WTC11 (cell line): ENCODE data around the gene LRRC72. TPM values are rescaled to one million over a fixed set of nuclear protein-coding genes. Genes with fewer than 3 reads are reported as not detected.

Experiments
- ATAC-seq: fragments of 200-7000 bp; cut with Tn5 transposase; 2 replicates; pipeline ENCODE4 v1.10.0; 2021; ENCODE audit warnings: mild to moderate bottlenecking, moderate library complexity
- CTCF ChIA-PET: fragments of 300-600 bp; sonication (Branson Sonifier 250); formaldehyde crosslinking; loops from one replicate; lab custom pipeline; 2021; ENCODE audit warnings: antibody characterized with exemption; lab: Charles Lee
- POLR2A ChIA-PET: fragments of 350-600 bp; sonication (Branson Sonifier 250); formaldehyde crosslinking; loops from one replicate; lab custom pipeline; 2021; ENCODE audit warnings: antibody characterized with exemption; lab: Charles Lee
- DNase-seq: peaks from one replicate; pipeline ENCODE4 v3.0.0; 2021; ENCODE audit warnings: low spot score
- H3K27ac Mint-ChIP-seq: 2 replicates; pipeline ENCODE4 v1.8.0; 2021; ENCODE audit warnings: mixed read lengths
- H3K27me3 Mint-ChIP-seq: 2 replicates; pipeline ENCODE4 v1.8.0; 2021; ENCODE audit warnings: low read depth, mild to moderate bottlenecking, moderate library complexity, mixed read lengths
- H3K36me3 Mint-ChIP-seq: 2 replicates; pipeline ENCODE4 v1.8.0; 2021; ENCODE audit warnings: mixed read lengths
- H3K4me1 Mint-ChIP-seq: 2 replicates; pipeline ENCODE4 v1.8.0; 2022; ENCODE audit warnings: mixed read lengths
- H3K4me3 Mint-ChIP-seq: 2 replicates; pipeline ENCODE4 v1.8.0; 2021; ENCODE audit warnings: mild to moderate bottlenecking, moderate library complexity, mixed read lengths
- H3K9me3 Mint-ChIP-seq: 2 replicates; pipeline ENCODE4 v1.8.0; 2021; ENCODE audit warnings: mixed read lengths
- ATF1 ChIP-seq: sonication (generic); formaldehyde crosslinking; IDR thresholded peaks from 2 replicates; pipeline ENCODE4 v1.8.1; 2023; ENCODE audit warnings: mild to moderate bottlenecking, moderate library complexity, missing genetic modification reagents
- ATF2 ChIP-seq: sonication (generic); formaldehyde crosslinking; IDR thresholded peaks from 2 replicates; pipeline ENCODE4 v1.8.1; 2022; ENCODE audit warnings: low read depth, missing genetic modification reagents, borderline replicate concordance
- CBFB ChIP-seq: sonication (generic); formaldehyde crosslinking; IDR thresholded peaks from 2 replicates; pipeline ENCODE4 v1.8.1; 2022; ENCODE audit warnings: mild to moderate bottlenecking, low read depth, missing genetic modification reagents
- ETV6 ChIP-seq: sonication (generic); formaldehyde crosslinking; IDR thresholded peaks from 2 replicates; pipeline ENCODE4 v1.8.1; 2022; ENCODE audit warnings: mild to moderate bottlenecking, missing genetic modification reagents
- FOXJ3 ChIP-seq: sonication (generic); formaldehyde crosslinking; IDR thresholded peaks from 2 replicates; pipeline ENCODE4 v1.9.0; 2021; ENCODE audit warnings: missing genetic modification reagents, mild to moderate bottlenecking, borderline replicate concordance
- FOXK1 ChIP-seq: sonication (generic); formaldehyde crosslinking; IDR thresholded peaks from 2 replicates; pipeline ENCODE4 v1.8.0; 2022; ENCODE audit warnings: mild to moderate bottlenecking, moderate library complexity, missing genetic modification reagents
- GABPB1 ChIP-seq: sonication (generic); formaldehyde crosslinking; IDR thresholded peaks from 2 replicates; pipeline ENCODE4 v1.8.1; 2023; ENCODE audit warnings: mild to moderate bottlenecking, missing genetic modification reagents
- HMGXB4 ChIP-seq: sonication (generic); formaldehyde crosslinking; IDR thresholded peaks from 2 replicates; pipeline ENCODE4 v1.8.1; 2023; ENCODE audit warnings: mild to moderate bottlenecking, moderate library complexity, missing genetic modification reagents
- KAT7 ChIP-seq: sonication (generic); formaldehyde crosslinking; IDR thresholded peaks from 2 replicates; pipeline ENCODE4 v1.8.1; 2023; ENCODE audit warnings: missing genetic modification reagents, mild to moderate bottlenecking, borderline replicate concordance
- MLX ChIP-seq: sonication (generic); formaldehyde crosslinking; IDR thresholded peaks from 2 replicates; pipeline ENCODE4 v1.8.1; 2023; ENCODE audit warnings: mild to moderate bottlenecking, missing genetic modification reagents, moderate library complexity
- NFE2L1 ChIP-seq: sonication (generic); formaldehyde crosslinking; IDR thresholded peaks from 2 replicates; pipeline ENCODE4 v1.8.1; 2023; ENCODE audit warnings: missing genetic modification reagents
- PREB ChIP-seq: sonication (generic); formaldehyde crosslinking; IDR thresholded peaks from 2 replicates; pipeline ENCODE4 v1.8.1; 2022; ENCODE audit warnings: mild to moderate bottlenecking, missing genetic modification reagents, moderate library complexity, borderline replicate concordance
- PRRX2 ChIP-seq: fragments of 250-450 bp; sonication (Bioruptor Pico); IDR thresholded peaks from 2 replicates; pipeline ENCODE4 v1.8.0; 2021; ENCODE audit warnings: mild to moderate bottlenecking
- SMAD3 ChIP-seq: sonication (generic); formaldehyde crosslinking; IDR thresholded peaks from 2 replicates; pipeline ENCODE4 v1.8.0; 2022; ENCODE audit warnings: missing genetic modification reagents, mild to moderate bottlenecking, borderline replicate concordance
- TEAD4 ChIP-seq: sonication (generic); formaldehyde crosslinking; IDR thresholded peaks from 2 replicates; pipeline ENCODE4 v1.8.0; 2022; ENCODE audit warnings: mild to moderate bottlenecking, missing genetic modification reagents
- TP53 ChIP-seq: sonication (generic); formaldehyde crosslinking; IDR thresholded peaks from 2 replicates; pipeline ENCODE4 v1.8.1; 2023; ENCODE audit warnings: mild to moderate bottlenecking, missing genetic modification reagents
- ZNF263 ChIP-seq: sonication (generic); formaldehyde crosslinking; IDR thresholded peaks from 2 replicates; pipeline ENCODE4 v1.8.1; 2022; ENCODE audit warnings: low read depth, mild to moderate bottlenecking, moderate library complexity, missing genetic modification reagents
- ZNF416 ChIP-seq: fragments of 250-450 bp; sonication (Bioruptor Pico); IDR thresholded peaks from 2 replicates; pipeline ENCODE4 v1.9.0; 2021; ENCODE audit warnings: mild to moderate bottlenecking, inconsistent platforms
- ZNF425 ChIP-seq: fragments of 250-450 bp; sonication (Bioruptor Pico); conservative IDR thresholded peaks from 2 replicates; pipeline ENCODE4 v1.9.0; 2021; ENCODE audit warnings: mild to moderate bottlenecking
- ZNF512 ChIP-seq: sonication (generic); formaldehyde crosslinking; IDR thresholded peaks from 2 replicates; pipeline ENCODE4 v1.8.1; 2022; ENCODE audit warnings: missing genetic modification reagents, borderline replicate concordance
- ZNF532 ChIP-seq: fragments of 250-450 bp; sonication (Bioruptor Pico); IDR thresholded peaks from 2 replicates; pipeline ENCODE4 v1.9.0; 2021; ENCODE audit warnings: mild to moderate bottlenecking, borderline replicate concordance
- total RNA-seq: library from RNA; stranded (reverse); gene quantifications from 3 replicates; pipeline ENCODE4 v1.2.3, GENCODE V29; 2021

LRRC72 gene
- total RNA-seq, 1 experiment from 2014 or later = not detected

GRCh38 chr7:16524332-16524731 is 2.3 kb upstream of the LRRC72 start (continued):
- no peak for TF ChIP-seq ZNF416 (CRISPR knock-in tag)

GRCh38 chr7:16528520-16528919 is 1.9 kb downstream of the LRRC72 start:
- POLR2A ChIA-PET = no interaction called here

More at GRCh38 chr7:16528520-16528919, 1.9 kb downstream of the LRRC72 start:
- TF ChIP-seq ZNF532 (CRISPR knock-in tag) (no peak), CBFB (no peak), PRRX2 (CRISPR knock-in tag) (no peak), ETV6 (CRISPR knock-in tag) (no peak), ZNF512 (CRISPR knock-in tag) (no peak), KAT7 (CRISPR knock-in tag) (no peak), ZNF263 (CRISPR knock-in tag) (no peak), ATF1 (CRISPR knock-in tag) (no peak), TEAD4 (CRISPR knock-in tag) (no peak), ATF2 (CRISPR knock-in tag) (no peak), ZNF425 (CRISPR knock-in tag) (no peak), SMAD3 (CRISPR knock-in tag) (no peak), PREB (CRISPR knock-in tag) (no peak), NFE2L1 (no peak), FOXK1 (CRISPR knock-in tag) (no peak), MLX (CRISPR knock-in tag) (no peak), GABPB1 (no peak), TP53 (CRISPR knock-in tag) (no peak), FOXJ3 (CRISPR knock-in tag) (no peak), HMGXB4 (no peak)
- Mint-ChIP-seq H3K9me3 (no peaks in the 10 kb centered on the region), H3K36me3 (no peaks in the 10 kb centered on the region), H3K4me1 (peaks cover 7% of the 10 kb centered on the region; the same call in 1 of the 2 replicates), H3K27ac (no peak overlapping the region), H3K27me3 (no peaks in the 10 kb centered on the region), H3K4me3 (no peak overlapping the region)
- no peak for ATAC-seq
- CTCF ChIA-PET = interaction anchor here (0.9 kb wide), 1 partner anchor 36 kb away, joined by 3 read pairs; no protein-coding TSS in a partner anchor
- DNase-seq = no peak
